SKM-1 treated with dmso at 0.1 percent for 144 hours (cell line): Measurements from ENCODE around the gene ISM1.

Experiments
- DNase-seq: peaks from one replicate; lab custom pipeline; 2025; ENCODE audit not compliant: unreplicated experiment; lab: John Stamatoyannopoulos, UW

Gene ISM1

DNA sequence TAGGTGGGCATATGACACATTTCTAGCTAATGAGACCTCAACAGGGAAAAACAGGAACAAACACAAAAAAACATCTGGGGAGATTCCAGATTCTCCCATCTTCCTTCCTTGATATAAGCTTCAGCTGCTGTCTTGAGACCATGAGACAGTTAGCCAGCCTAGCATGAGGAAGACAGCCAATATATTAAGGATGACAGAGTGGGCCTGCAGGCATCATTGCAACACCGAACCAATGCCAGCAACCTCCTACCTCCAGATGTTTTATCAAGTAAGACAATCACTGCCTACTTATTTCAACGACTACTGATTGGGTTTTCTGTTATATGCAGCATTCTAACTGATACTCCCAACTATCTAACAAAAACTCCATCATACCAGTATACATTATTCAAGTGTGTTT, 119.0 kb downstream of the ISM1 start:
- DNase-seq: no peak

- no peak for DNase-seq
These were observed 120.8 kb downstream of the ISM1 start for GRCh38 chr20:13341737-13342393.

- DNase-seq: no peak
These were observed 121.6 kb downstream of the ISM1 start for GRCh38 chr20:13342469-13343242.

- no peak for DNase-seq
These were observed 123.6 kb downstream of the ISM1 start for GRCh38 chr20:13344671-13345070.

- no peak for DNase-seq
These were observed 127.5 kb downstream of the ISM1 start for GRCh38 chr20:13348311-13349234.

- DNase-seq: no peak
These were observed 128.1 kb downstream of the ISM1 start for GRCh38 chr20:13349235-13349604.
